CD14-positive monocyte (primary cell): ENCODE measurements around the gene STAMBPL1. TPM values are rescaled to one million over a fixed set of nuclear protein-coding genes. Genes with fewer than 3 reads are reported as not detected.

Source experiments
- DNase-seq, 3 donors: peaks; one replicate each; pipeline ENCODE4 v3.0.0-alpha.2; 2011 to 2022
- H2AFZ ChIP-seq: 2 replicates; pipeline ENCODE4 v1.6.0; 2012; ENCODE audit warnings: mild to moderate bottlenecking, low read depth, low read length, inconsistent platforms; ENCODE audit not compliant: insufficient read depth, poor library complexity, severe bottlenecking
- H3K27ac ChIP-seq, 2 donors: 1 replicate in 1 of 2; 2 replicates in 1 of 2; pipeline ENCODE4 v1.5.1; 2012 to 2013; ENCODE audit warnings: low read length in 2 of 2, control low read depth in 1 of 2, inconsistent platforms in 1 of 2, low read depth in 1 of 2, mild to moderate bottlenecking in 1 of 2
- H3K27me3 ChIP-seq, 2 donors: one replicate each; pipeline versions ENCODE4 v1.6.0 to v1.6.1; 2011 to 2013; ENCODE audit warnings: low read length in 2 of 2; ENCODE audit not compliant: control insufficient read depth in 2 of 2, insufficient read depth in 2 of 2
- H3K36me3 ChIP-seq, 2 donors: replicated peaks in 1 of 2; 1 replicate in 1 of 2; 2 replicates in 1 of 2; pipeline versions ENCODE4 v1.5.1 to v1.6.1; 2012 to 2013; ENCODE audit warnings: low read length in 2 of 2, control low read depth in 1 of 2, inconsistent platforms in 1 of 2, mild to moderate bottlenecking in 1 of 2; ENCODE audit not compliant: insufficient read depth in 2 of 2, control insufficient read depth in 1 of 2
- H3K4me1 ChIP-seq, 2 donors: 1 replicate in 1 of 2; 2 replicates in 1 of 2; pipeline versions ENCODE4 v1.5.1 to v1.6.1; 2012 to 2013; ENCODE audit warnings: low read length in 2 of 2, control low read depth in 1 of 2, inconsistent platforms in 1 of 2, mild to moderate bottlenecking in 1 of 2, moderate library complexity in 1 of 2; ENCODE audit not compliant: insufficient read depth in 2 of 2, control insufficient read depth in 1 of 2
- H3K4me2 ChIP-seq: replicated peaks from 2 replicates; pipeline ENCODE3; 2012; ENCODE audit warnings: low read length, moderate library complexity, mild to moderate bottlenecking; ENCODE audit not compliant: poor library complexity, severe bottlenecking; ENCODE audit errors: extremely low read depth
- H3K4me3 ChIP-seq, 3 experiments: fragments of 200-600 bp in 1 of 3; sonication (generic) in 1 of 3; replicated peaks in 1 of 3; 1 replicate in 2 of 3; 2 replicates in 1 of 3; pipeline ENCODE4 v1.5.1; 2011 to 2013; ENCODE audit warnings: low read length in 3 of 3, mild to moderate bottlenecking in 3 of 3, control low read depth in 2 of 3, low read depth in 2 of 3, inconsistent platforms in 1 of 3, moderate library complexity in 1 of 3
- H3K79me2 ChIP-seq: 2 replicates; pipeline ENCODE4 v1.6.0; 2012; ENCODE audit warnings: mild to moderate bottlenecking, control low read depth, inconsistent platforms, low read length, moderate library complexity; ENCODE audit not compliant: insufficient read depth
- H3K9ac ChIP-seq: 2 replicates; pipeline ENCODE4 v1.6.0; 2017; ENCODE audit warnings: low read length, mild to moderate bottlenecking; ENCODE audit not compliant: insufficient read depth, poor library complexity, severe bottlenecking
- H3K9me3 ChIP-seq, 2 donors: replicated peaks in 1 of 2; 1 replicate in 1 of 2; 2 replicates in 1 of 2; pipeline versions ENCODE4 v1.5.1 to v1.6.1; 2012 to 2013; ENCODE audit warnings: low read length in 2 of 2, control low read depth in 1 of 2; ENCODE audit not compliant: control insufficient read depth in 1 of 2, insufficient read depth in 1 of 2
- H4K20me1 ChIP-seq: 2 replicates; pipeline ENCODE4 v1.6.0; 2012; ENCODE audit warnings: mild to moderate bottlenecking, low read length, control low read depth, moderate library complexity; ENCODE audit not compliant: insufficient read depth
- H3K27ac Mint-ChIP-seq, 7 donors: one replicate each; pipeline ENCODE4 v1.8.0; 2020; ENCODE audit warnings: mild to moderate bottlenecking in 7 of 7, mixed read lengths in 7 of 7, moderate library complexity in 6 of 7, inconsistent platforms in 2 of 7
- H3K27me3 Mint-ChIP-seq, 3 donors: one replicate each; pipeline ENCODE4 v1.8.0; 2021 to 2022; ENCODE audit warnings: low read depth in 3 of 3, mild to moderate bottlenecking in 3 of 3, mixed read lengths in 3 of 3, moderate library complexity in 3 of 3, inconsistent platforms in 1 of 3
- H3K36me3 Mint-ChIP-seq, 2 donors: one replicate each; pipeline ENCODE4 v1.8.0; 2020; ENCODE audit warnings: mixed read lengths in 2 of 2, inconsistent platforms in 1 of 2, mild to moderate bottlenecking in 1 of 2
- H3K4me1 Mint-ChIP-seq: one replicate; pipeline ENCODE4 v1.8.0; 2020; ENCODE audit warnings: mild to moderate bottlenecking, mixed read lengths
- H3K4me3 Mint-ChIP-seq, 2 donors: one replicate each; pipeline ENCODE4 v1.8.0; 2020; ENCODE audit warnings: mild to moderate bottlenecking in 2 of 2, mixed read lengths in 2 of 2, moderate library complexity in 1 of 2
- H3K9me3 Mint-ChIP-seq, 7 donors: one replicate each; pipeline ENCODE4 v1.8.0; 2020 to 2022; ENCODE audit warnings: mixed read lengths in 7 of 7, mild to moderate bottlenecking in 6 of 7, moderate library complexity in 6 of 7, inconsistent platforms in 2 of 7
- CTCF ChIP-seq: fragments of 200-600 bp; IDR thresholded peaks from one replicate; pipeline ENCODE4 v1.8.0; 2022; ENCODE audit warnings: antibody characterized with exemption, mild to moderate bottlenecking
- WGBS: methylation state at CpG from one replicate; pipeline ENCODE4 v1.1.5; 2013; ENCODE audit warnings: missing lambda C conversion rate; ENCODE audit not compliant: insufficient coverage; 5-methylcytosine and 5-hydroxymethylcytosine counted together
- intact Hi-C, 2 donors: fragments of 100-400 bp; cut with micrococcal nuclease; formaldehyde crosslinking; loops; one replicate each; pipeline versions ENCODE4 v1.15.0 to v1.15.1; 2023
- polyA plus RNA-seq, 3 donors: library from polyadenylated mRNA; depleted of rRNA in 1 of 3; unstranded in 2 of 3; stranded (reverse) in 1 of 3; fragments of 300-500 nt in 2 of 3; fragments of >200 nt in 1 of 3; fragmentation: Illumina TruSeq in 2 of 3; gene quantifications; 1 replicate in 2 of 3; 2 replicates in 1 of 3; pipeline ENCODE4 v1.2.3, GENCODE V29; 2012 to 2021

The STAMBPL1 gene
- polyA plus RNA-seq, 3 donors = 0.07 to 1.5 (median 0.10) TPM

GRCh38 chr10:88908194-88908593 is 28.1 kb downstream of the STAMBPL1 start:
- TF ChIP-seq CTCF = no peak
- no peaks in the 10 kb centered on the region for H3K79me2 ChIP-seq
- Mint-ChIP-seq H3K27ac (no peak overlapping the region), H3K27me3 (no peaks in the 10 kb centered on the region), H3K9me3 (no peaks in the 10 kb centered on the region), H3K4me1 (no peaks in the 10 kb centered on the region), H3K4me3 (no peak overlapping the region), H3K36me3 (peaks cover 21 to 24% of the 10 kb centered on the region in 2 donors)
- H3K9ac ChIP-seq = no peak overlapping the region
- H3K4me1 ChIP-seq = no peaks in the 10 kb centered on the region
- intact Hi-C loops = no loop called here
- peaks cover 2 to 15% of the 10 kb centered on the region in 2 donors for H3K36me3 ChIP-seq
- no peaks in the 10 kb centered on the region for H3K9me3 ChIP-seq
- no peaks in the 10 kb centered on the region for H4K20me1 ChIP-seq
- no peak overlapping the region for H3K4me3 ChIP-seq
- no peaks in the 10 kb centered on the region for H3K27me3 ChIP-seq
- no peak overlapping the region for H2AFZ ChIP-seq
- no peak for DNase-seq
- H3K27ac ChIP-seq = no peak overlapping the region
- no CpG with 5 or more reads among the region's 4 CpGs for WGBS
- H3K4me2 ChIP-seq = no peak overlapping the region

GRCh38 chr10:88911116-88911515 is 31.1 kb downstream of the STAMBPL1 start:
- no peaks in the 10 kb centered on the region for H3K27me3 ChIP-seq
- WGBS = 100% methylated on average over 1 of the region's 1 CpG
- H4K20me1 ChIP-seq = no peaks in the 10 kb centered on the region
- Mint-ChIP-seq H3K27ac (no peak overlapping the region), H3K4me1 (peaks cover 6% of the 10 kb centered on the region), H3K9me3 (no peaks in the 10 kb centered on the region), H3K4me3 (no peak overlapping the region), H3K27me3 (no peaks in the 10 kb centered on the region), H3K36me3 (peaks cover 18 to 19% of the 10 kb centered on the region in 2 donors)
- H3K27ac ChIP-seq = no peak overlapping the region
- no peak overlapping the region for H3K4me3 ChIP-seq
- H2AFZ ChIP-seq = no peak overlapping the region
- peaks cover under 1 to 5% of the 10 kb centered on the region in 2 donors for H3K36me3 ChIP-seq
- no peak for DNase-seq
- no peak for TF ChIP-seq CTCF
- H3K4me1 ChIP-seq = no peaks in the 10 kb centered on the region
- no peak overlapping the region for H3K4me2 ChIP-seq
- intact Hi-C loops = no loop called here
- H3K79me2 ChIP-seq = no peaks in the 10 kb centered on the region
- no peaks in the 10 kb centered on the region for H3K9me3 ChIP-seq
- H3K9ac ChIP-seq = no peak overlapping the region
